T-helper 1 cell treated with Interleukin-12 subunit alpha and Interleukin-12 subunit beta and Interleukin-4 antibody, amounts not matched to agents 30 ng/mL and 1 ng/mL, for 36 hours (primary cell): Measurements from ENCODE around the gene SORBS2. TPM values are rescaled to one million over a fixed set of nuclear protein-coding genes. Genes with fewer than 3 reads are reported as not detected.

ENCODE experiments used
- intact Hi-C: fragments of 100-400 bp; cut with micrococcal nuclease; formaldehyde crosslinking; loops from one replicate; pipeline ENCODE4 v1.15.1; 2024
- total RNA-seq: library from RNA; stranded (reverse); gene quantifications from 2 replicates; pipeline ENCODE4 v1.2.3, GENCODE V29; 2022

Gene SORBS2
- total RNA-seq, 1 donor from 2014 or later: not detected

GRCh38 chr4:185645403-185645802 lies 166.6 kb downstream of the SORBS2 start:
- intact Hi-C loops: no loop called here

- intact Hi-C loops: no loop called here
These were observed 167.6 kb downstream of the SORBS2 start for GRCh38 chr4:185644408-185644807.

DNA sequence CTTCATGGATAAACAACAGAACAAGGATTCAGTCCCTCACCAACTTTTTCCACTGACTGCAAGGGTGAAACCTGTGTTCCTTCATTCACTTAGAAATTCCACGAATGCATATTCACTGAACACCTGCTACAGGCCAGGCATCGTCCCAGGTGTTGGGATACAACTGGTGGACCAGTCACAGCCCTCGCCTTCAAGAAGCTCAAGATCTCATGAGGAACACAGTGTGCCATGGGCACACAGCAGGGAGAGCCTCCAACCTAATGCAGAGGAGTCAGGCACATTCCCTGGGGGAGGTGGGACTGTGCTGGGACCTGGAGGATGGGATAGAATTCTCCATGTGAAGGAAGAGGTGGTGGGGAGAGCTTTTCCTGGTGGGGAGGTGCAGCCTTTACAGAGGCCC lies 169.1 kb downstream of the SORBS2 start:
- intact Hi-C loops: no loop called here

- intact Hi-C loops: loop anchor here (1.0 kb wide), 2 partner anchors 397 to 496 kb away; no protein-coding TSS in a partner anchor
These were observed 171.0 kb downstream of the SORBS2 start for GRCh38 chr4:185640811-185641675.

GRCh38 chr4:185638548-185639301 lies 173.3 kb downstream of the SORBS2 start:
- intact Hi-C loops: no loop called here

DNA sequence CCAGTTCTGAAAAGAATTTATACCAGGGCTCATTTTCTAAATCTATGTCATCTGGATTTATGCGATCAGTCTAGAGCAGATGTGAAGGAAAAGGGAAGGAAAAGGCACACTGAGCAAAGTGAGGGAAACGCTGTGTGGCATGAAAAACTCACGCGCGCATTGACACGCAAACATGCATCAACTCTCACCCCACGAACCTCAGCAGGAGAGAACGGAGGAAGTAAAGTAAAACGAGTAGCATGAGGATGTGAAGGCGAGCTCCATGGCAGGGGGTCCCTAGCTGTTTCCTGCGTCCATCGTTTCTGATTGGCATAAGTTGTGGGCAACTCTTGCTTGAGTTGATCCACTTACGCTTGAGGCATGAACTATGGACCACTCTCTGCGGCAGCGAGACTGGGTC lies 173.9 kb downstream of the SORBS2 start:
- intact Hi-C loops: no loop called here

GRCh38 chr4:185637163-185637875 lies 174.7 kb downstream of the SORBS2 start:
- intact Hi-C loops: no loop called here

DNA sequence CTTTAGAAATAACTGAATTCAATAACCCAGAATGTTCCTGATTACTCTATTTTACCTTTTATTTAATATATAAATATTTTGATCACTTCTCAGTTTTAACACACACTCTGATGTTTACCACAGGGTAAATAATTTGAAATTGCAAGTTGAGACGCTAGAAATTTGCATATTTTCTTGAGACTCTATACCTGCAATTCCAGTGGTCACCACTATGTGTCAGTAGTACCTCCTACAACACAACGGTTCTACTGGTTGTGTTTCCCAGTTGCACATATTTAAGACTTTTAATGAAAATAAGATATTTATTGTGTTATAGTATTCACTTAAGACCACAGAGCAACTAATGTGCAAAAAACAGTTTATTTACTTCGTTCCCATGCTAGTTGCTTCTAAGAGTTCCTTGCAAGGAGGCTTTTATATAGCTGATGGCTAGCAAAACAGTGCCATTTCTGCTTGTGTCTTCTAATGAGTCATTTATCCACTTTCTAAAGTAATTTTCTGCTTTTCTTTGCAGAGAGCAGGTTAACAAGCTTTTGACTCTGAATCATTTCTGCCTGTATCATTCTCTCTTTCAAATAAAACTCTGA lies 177.8 kb downstream of the SORBS2 start:
- intact Hi-C loops: no loop called here

DNA sequence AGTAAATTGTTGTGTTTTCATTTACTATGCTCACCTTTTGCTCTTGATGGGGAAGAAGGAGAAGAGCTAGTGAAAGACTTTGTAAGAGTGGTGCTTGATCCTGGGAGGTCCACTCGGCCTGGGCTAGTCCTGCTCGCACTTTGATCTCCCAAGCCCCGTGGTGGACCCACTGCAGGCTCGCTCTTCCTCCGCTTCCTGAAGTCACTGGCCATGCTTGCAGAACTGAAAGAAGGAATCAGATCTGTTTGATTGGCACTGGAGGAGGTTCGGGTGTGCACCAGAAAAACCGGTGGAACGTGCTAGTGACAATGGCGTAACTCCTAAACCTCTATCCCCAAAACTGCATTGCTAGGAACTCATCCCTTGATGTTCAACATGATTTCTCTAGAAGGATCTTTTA lies 185.2 kb downstream of the SORBS2 start:
- intact Hi-C loops: no loop called here

GRCh38 chr4:185625503-185625902 lies 186.5 kb downstream of the SORBS2 start:
- intact Hi-C loops: no loop called here

GRCh38 chr4:185624259-185624589 lies 187.8 kb downstream of the SORBS2 start:
- intact Hi-C loops: no loop called here

DNA sequence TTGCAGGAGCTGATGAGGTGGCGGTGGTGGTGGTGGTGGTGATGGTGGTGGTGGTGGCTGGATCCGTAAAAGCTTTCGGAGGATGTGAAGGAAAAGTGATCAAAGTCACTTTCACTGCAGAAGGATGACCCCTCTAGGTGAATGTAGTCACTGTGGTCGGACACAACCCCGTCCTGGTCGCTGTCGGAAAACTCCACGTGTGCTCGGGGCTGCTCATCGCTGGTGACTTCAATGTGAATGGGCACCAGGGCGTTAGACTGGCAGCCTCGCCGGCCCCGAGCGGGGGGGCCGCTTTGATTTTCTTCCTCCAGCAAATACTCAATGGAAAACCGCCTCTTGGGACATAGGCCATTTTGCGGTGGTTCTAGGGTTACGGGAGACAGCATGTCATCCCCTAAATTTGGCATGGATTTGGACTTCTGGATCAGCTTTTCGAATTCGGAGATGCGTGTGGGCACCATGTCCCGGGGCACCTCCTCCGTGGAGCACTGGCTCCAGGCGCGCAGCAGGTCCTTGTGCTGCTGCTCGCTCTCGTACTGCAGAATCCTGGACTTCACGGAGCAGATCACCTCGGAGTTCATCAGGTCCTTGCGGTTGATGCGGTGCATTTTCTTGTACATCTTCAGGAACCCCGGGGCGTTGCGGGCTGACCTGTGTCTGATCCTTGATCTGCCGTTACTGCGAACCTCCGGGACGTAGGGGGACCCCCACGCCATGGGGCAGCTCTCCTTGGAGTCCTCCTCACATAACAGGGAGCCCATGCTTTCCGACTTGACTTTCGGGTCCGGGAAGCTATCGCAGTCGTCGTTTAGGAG lies 188.3 kb downstream of the SORBS2 start:
- intact Hi-C loops: no loop called here

GRCh38 chr4:185608185-185608584 lies 203.8 kb downstream of the SORBS2 start:
- intact Hi-C loops: no loop called here

DNA sequence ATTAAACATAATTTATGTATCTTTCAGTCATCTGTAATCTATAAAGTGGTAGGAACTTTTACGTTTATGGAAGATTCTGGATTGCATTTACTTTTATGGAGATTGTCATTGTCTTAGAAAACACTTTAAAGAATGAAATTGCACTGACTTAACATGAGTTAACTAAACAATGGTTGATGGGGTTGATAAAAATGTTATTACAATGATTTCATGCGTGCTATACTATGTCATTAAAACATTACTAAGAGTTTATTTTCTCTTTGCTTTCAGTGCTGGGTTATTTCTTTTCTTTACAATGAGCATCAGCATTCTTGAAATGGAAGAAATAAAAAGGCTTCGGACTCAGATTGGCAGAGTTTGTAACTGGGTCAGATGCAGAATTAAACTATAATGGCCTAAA lies 209.6 kb downstream of the SORBS2 start:
- intact Hi-C loops: no loop called here

- intact Hi-C loops: no loop called here
These were observed 211.1 kb downstream of the SORBS2 start for GRCh38 chr4:185600801-185601434.

- intact Hi-C loops: loop anchor here (5.0 to 10.0 kb wide), 4 partner anchors 395 to 595 kb away; partner anchors contain the start of genes CFAP97 and SNX25
These were observed 212.3 kb downstream of the SORBS2 start for GRCh38 chr4:185599553-185600243.

- intact Hi-C loops: loop anchor here (5.0 to 10.0 kb wide), 4 partner anchors 394 to 594 kb away; partner anchors contain the start of genes CFAP97 and SNX25
These were observed 213.0 kb downstream of the SORBS2 start for GRCh38 chr4:185598846-185599552.

DNA sequence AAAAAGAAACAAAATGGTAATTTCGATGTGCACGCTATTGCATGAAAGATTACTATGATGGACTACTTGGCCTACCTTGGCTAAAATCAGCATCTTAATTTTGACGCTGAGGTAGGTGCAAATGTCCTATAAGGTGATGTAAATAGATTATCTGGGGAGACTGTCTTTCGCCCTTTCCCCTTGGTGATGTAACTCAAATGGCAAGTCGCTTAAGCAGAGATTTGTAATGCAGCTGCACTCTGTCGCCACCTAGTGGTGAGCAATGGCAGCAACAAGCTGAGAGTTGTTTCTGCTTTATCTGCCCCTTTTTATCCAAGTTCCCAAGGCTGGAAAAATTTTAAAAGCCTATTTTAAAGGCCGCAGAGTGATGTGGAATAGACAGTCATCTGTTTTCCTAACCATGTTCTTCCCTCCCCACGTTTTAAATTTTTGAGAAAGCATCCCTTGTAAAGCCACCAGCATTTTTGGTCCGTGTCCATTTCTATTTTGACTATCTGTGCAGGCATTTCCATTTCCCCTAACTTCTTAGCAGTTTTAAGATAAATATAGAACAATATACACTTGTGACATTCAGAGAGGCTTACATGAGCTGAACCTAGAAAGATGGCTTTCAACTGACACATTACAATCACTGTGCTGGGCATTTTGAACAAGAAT lies 214.3 kb downstream of the SORBS2 start:
- intact Hi-C loops: loop anchor here (1.0 to 10.0 kb wide), 8 partner anchors 126 to 593 kb away; partner anchors contain the start of genes ANKRD37, CCDC110, CFAP97 and SNX25
